Measurements from ENCODE around the gene PLXNB2. TPM values are rescaled to one million over a fixed set of nuclear protein-coding genes. Genes with fewer than 3 reads are reported as not detected.

Gene PLXNB2
- total RNA-seq, 4 donors from 2014 or later = 115 to 218 (median 154) TPM

DNA sequence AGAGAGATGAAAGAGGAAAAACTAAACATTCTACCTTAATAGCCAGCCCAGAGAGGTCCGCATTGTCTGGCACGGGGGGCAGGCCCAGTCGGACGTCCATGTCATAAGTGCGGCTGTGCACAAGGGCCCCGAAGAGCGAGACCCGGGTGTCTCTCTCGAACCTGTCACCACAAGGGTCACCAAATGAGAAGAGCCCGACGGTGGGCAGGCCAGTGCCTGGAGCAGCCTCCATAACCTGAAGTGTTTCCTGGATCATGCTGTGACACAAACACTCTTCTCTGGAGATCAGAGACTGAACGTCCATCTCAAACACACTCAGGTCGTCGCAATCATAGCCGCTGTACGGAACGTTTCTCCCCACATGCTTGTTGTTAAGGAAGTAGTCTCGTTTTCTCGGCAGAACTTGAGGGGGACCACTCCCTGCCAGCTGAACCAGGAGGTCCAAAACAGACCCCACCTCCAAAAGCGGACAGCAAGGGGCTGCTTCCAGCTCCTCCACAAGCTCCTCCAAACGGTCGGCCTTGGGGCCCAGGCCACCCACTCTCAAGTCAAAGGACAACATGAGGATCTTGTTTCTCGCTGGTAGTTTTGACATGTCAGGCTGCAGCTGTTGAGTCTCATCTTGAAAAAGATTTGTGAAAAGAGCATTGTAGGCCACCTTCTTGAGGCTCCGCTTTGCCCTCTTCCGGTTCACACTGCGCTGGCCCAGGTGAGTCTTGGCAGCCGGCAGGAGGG is 63.6 kb downstream of the PLXNB2 start:
- Histone ChIP-seq H3K27me3 (no peaks in the 10 kb centered on the region), H3K4me3 (peak overlapping the region; percentile 79 to 93 (median 86)), H3K27ac (replicated peaks in 1 of 4) (peak overlapping the region; percentile 89 to 97 (median 96)), H3K36me3 (peaks cover 0 to 42% (median 25%) of the 10 kb centered on the region in 4 donors), H3K4me1 (peaks cover 50 to 77% (median 68%) of the 10 kb centered on the region in 4 donors), H3K9me3 (no peaks in the 10 kb centered on the region)
- DNase-seq (ENCODE audit: extremely low spot score) = no peak
- TF ChIP-seq POLR2A (IDR thresholded peaks at IDR 0.05; ENCODE audit: low read depth) (no peak), POLR2AphosphoS5 (IDR thresholded peaks at IDR 0.05) (no peak), EP300 (IDR thresholded peaks at IDR 0.05) (no peak)
- TF ChIP-seq, protein P1, sequence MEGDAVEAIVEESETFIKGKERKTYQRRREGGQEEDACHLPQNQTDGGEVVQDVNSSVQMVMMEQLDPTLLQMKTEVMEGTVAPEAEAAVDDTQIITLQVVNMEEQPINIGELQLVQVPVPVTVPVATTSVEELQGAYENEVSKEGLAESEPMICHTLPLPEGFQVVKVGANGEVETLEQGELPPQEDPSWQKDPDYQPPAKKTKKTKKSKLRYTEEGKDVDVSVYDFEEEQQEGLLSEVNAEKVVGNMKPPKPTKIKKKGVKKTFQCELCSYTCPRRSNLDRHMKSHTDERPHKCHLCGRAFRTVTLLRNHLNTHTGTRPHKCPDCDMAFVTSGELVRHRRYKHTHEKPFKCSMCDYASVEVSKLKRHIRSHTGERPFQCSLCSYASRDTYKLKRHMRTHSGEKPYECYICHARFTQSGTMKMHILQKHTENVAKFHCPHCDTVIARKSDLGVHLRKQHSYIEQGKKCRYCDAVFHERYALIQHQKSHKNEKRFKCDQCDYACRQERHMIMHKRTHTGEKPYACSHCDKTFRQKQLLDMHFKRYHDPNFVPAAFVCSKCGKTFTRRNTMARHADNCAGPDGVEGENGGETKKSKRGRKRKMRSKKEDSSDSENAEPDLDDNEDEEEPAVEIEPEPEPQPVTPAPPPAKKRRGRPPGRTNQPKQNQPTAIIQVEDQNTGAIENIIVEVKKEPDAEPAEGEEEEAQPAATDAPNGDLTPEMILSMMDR (IDR thresholded peaks at IDR 0.05) = no peak
- intact Hi-C loops (cut with DNase I) = loop anchor here (10.0 kb wide), 1 partner anchor 231 kb away; the partner anchor contains the start of gene SBF1
- 27% methylated on average over 20 of the region's 27 CpGs for WGBS

DNA sequence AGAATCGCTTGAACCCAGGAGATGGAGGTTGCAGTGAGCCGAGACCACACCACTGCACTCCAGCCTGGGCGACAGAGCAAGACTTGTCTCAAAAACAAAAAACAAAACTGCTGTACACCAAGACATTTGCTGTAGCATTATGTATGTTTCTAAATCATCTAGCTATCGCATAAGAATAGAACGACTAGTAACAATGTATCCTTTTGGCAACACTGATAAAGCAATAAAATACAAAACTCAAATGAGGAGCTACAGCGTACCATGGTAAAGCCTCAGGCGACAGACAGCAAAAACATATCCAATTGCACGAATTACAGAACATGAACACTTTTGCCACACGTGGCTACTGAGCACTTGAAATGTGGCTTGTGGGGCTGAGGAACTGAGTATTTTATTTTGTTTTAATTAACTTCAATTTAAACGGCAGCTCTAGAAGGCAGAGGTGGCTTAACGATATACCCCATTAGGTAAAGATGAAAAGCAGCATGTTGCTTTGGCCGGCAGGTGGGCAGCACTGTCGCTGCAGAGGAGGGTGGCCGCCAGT is 65.0 kb downstream of the PLXNB2 start:
- 66% methylated on average over 14 of the region's 14 CpGs for whole genome bisulfite sequencing

DNA sequence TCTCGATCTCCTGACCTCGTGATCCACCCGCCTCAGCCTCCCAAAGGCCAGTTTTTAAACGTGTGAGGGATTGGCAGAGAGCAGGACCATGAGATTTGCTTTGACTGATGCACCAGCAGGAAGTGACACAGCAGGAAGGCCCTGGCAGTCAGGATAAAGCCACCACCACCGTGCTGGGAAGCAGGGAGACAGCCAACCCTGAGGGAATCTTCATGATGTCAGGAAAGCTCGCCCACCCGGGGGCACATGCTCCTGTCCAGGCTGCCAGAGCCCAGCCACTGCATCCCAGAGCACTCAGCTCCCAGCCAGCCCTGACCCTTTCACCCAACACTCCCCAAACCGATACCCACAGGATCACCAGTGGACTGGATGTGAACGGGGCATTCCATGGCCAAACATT is 68.7 kb downstream of the PLXNB2 start:
- intact Hi-C loops (cut with DNase I) = no loop called here
- TF ChIP-seq, protein P1 (IDR thresholded peaks at IDR 0.05) = no peak
- TF ChIP-seq POLR2A (IDR thresholded peaks at IDR 0.05; ENCODE audit: low read depth) = no peak
- no peak for TF ChIP-seq EP300 (IDR thresholded peaks at IDR 0.05)
- TF ChIP-seq POLR2AphosphoS5 (IDR thresholded peaks at IDR 0.05) = no peak
- Histone ChIP-seq H3K36me3 (peaks cover 4 to 51% (median 36%) of the 10 kb centered on the region in 4 donors), H3K27me3 (no peaks in the 10 kb centered on the region), H3K4me3 (no peak overlapping the region), H3K9me3 (no peaks in the 10 kb centered on the region), H3K4me1 (peaks cover 33 to 42% (median 35%) of the 10 kb centered on the region in 4 donors), H3K27ac (replicated peaks in 1 of 4) (no peak overlapping the region)
- DNase-seq (ENCODE audit: extremely low spot score) = no peak
- WGBS = 82% methylated on average over 9 of the region's 9 CpGs

More for the DNA sequence above, 65.0 kb downstream of the PLXNB2 start:
- Histone ChIP-seq H3K27me3 (no peaks in the 10 kb centered on the region), H3K36me3 (peaks cover 4 to 49% (median 33%) of the 10 kb centered on the region in 4 donors), H3K4me3 (peak overlapping the region; percentile 79 to 93 (median 86)), H3K9me3 (no peaks in the 10 kb centered on the region), H3K27ac (replicated peaks in 1 of 4) (no peak overlapping the region), H3K4me1 (peaks cover 45 to 65% (median 56%) of the 10 kb centered on the region in 4 donors)
- no peak for DNase-seq (ENCODE audit: extremely low spot score)
- TF ChIP-seq POLR2AphosphoS5 (IDR thresholded peaks at IDR 0.05) = no peak
- no peak for TF ChIP-seq EP300 (IDR thresholded peaks at IDR 0.05)
- TF ChIP-seq, protein P1 (IDR thresholded peaks at IDR 0.05) = no peak
- TF ChIP-seq POLR2A (IDR thresholded peaks at IDR 0.05; ENCODE audit: low read depth) = no peak
- intact Hi-C loops (cut with DNase I) = loop anchor here (10.0 kb wide), 1 partner anchor 232 kb away; the partner anchor contains the start of gene SBF1

DNA sequence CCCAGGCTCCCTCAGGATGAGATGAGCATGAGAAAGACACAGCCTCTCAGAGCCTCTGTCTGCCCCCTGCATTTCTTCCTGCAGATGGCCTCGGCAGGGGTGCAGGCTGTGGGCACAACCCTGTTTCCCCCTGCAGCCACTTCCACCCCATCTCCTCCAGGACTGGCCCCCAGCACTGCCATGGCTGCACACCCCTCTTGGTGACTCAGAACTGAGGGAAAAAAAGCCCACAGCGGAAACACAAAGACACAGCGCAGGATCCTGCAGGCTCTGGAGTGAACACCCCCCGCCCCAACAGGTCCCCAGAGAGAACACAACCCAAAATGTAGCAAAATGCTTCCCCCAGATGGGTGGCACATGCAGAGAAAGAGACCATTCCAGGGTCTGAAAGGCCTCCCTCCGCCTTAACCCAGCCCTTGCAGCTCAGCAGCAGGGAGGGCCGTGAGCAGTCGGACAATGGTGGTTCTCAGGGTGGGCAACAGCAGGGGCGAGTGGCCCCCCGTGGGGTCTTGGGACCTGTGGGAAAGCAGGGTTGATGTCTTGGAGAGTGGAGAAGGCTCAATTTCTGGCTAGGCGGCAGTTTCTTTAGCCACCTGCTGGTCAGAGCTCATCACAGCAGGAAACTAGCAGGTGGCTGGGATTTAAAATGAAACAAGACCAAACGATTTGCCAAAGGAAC is 70.6 kb downstream of the PLXNB2 start:
- peaks cover 15 to 23% (median 16%) of the 10 kb centered on the region in 4 donors for H3K4me1 ChIP-seq
- DNase-seq (ENCODE audit: extremely low spot score) = no peak
- WGBS = 75% methylated on average over 10 of the region's 11 CpGs
- H3K36me3 ChIP-seq = peaks cover 14 to 70% (median 54%) of the 10 kb centered on the region in 4 donors
- no peak overlapping the region for H3K27ac ChIP-seq (replicated peaks in 1 of 4)
- intact Hi-C loops (cut with DNase I) = no loop called here
- H3K4me3 ChIP-seq = no peak overlapping the region
- H3K27me3 ChIP-seq = no peaks in the 10 kb centered on the region
- H3K9me3 ChIP-seq = no peaks in the 10 kb centered on the region
- TF ChIP-seq, protein P1 (IDR thresholded peaks at IDR 0.05) = peak in 1 of 3 experiments; percentile 9
- TF ChIP-seq POLR2A (IDR thresholded peaks at IDR 0.05; ENCODE audit: low read depth) = no peak
